Esophagus (tissue), 2 donors: ENCODE data around the gene PTPRT. TPM values are rescaled to one million over a fixed set of nuclear protein-coding genes. Genes with fewer than 3 reads are reported as not detected.
"Not testable (repeated sequence)": the region's sequence is repeated elsewhere in the genome, so short reads cannot be mapped to it uniquely, and the experiment has no call there.

ENCODE experiments used
- H3K27ac ChIP-seq, 2 donors: one replicate each; pipeline ENCODE4 v1.5.1; 2013; ENCODE audit warnings: low read depth in 2 of 2, mild to moderate bottlenecking in 2 of 2, inconsistent platforms in 1 of 2, low read length in 1 of 2, moderate library complexity in 1 of 2
- H3K27me3 ChIP-seq, 2 donors: one replicate each; pipeline ENCODE4 v1.6.1; 2013; ENCODE audit warnings: low read length in 2 of 2, control low read depth in 1 of 2, mild to moderate bottlenecking in 1 of 2; ENCODE audit not compliant: insufficient read depth in 2 of 2, control insufficient read depth in 1 of 2
- H3K36me3 ChIP-seq, 2 donors: one replicate each; pipeline ENCODE4 v1.6.1; 2013; ENCODE audit warnings: low read length in 1 of 2; ENCODE audit not compliant: control insufficient read depth in 2 of 2, insufficient read depth in 2 of 2
- H3K4me1 ChIP-seq, 2 donors: one replicate each; pipeline ENCODE4 v1.6.1; 2013; ENCODE audit warnings: low read length in 1 of 2; ENCODE audit not compliant: control insufficient read depth in 2 of 2, insufficient read depth in 2 of 2
- H3K4me3 ChIP-seq, 2 donors: one replicate each; pipeline ENCODE4 v1.5.1; 2013; ENCODE audit warnings: low read length in 2 of 2, mild to moderate bottlenecking in 2 of 2, low read depth in 1 of 2, moderate library complexity in 1 of 2
- H3K9me3 ChIP-seq, 2 donors: one replicate each; pipeline ENCODE4 v1.6.1; 2013; ENCODE audit warnings: mild to moderate bottlenecking in 2 of 2, low read depth in 1 of 2, low read length in 1 of 2, moderate library complexity in 1 of 2; ENCODE audit not compliant: control insufficient read depth in 2 of 2, insufficient read depth in 1 of 2
- WGBS, 2 donors: extraction: QIAGEN DNeasy Blood & Tissue Kit; methylation state at CpG; one replicate each; pipeline ENCODE4 v1.1.7; 2013; 5-methylcytosine and 5-hydroxymethylcytosine counted together
- polyA plus RNA-seq, 2 donors: library from polyadenylated mRNA; stranded (reverse); fragments of 200-250 nt; gene quantifications; one replicate each; pipeline ENCODE4 v1.2.3, GENCODE V29; 2013
- donor health status: healthy with polysubstance abuse.
- donor health status: Bipolar disorder and iron deficiency.

PTPRT gene
- polyA plus RNA-seq, 2 donors = under 0.01 TPM

GRCh38 chr20:43170771-43171170 is 18.9 kb downstream of the PTPRT start:
- no peaks in the 10 kb centered on the region for H3K4me1 ChIP-seq
- H3K9me3 ChIP-seq = no peaks in the 10 kb centered on the region
- no peaks in the 10 kb centered on the region for H3K27me3 ChIP-seq
- H3K27ac ChIP-seq = no peak overlapping the region
- WGBS, 2 donors = 73 to 76% methylated on average over 4 of the region's 4 CpGs
- no peaks in the 10 kb centered on the region for H3K36me3 ChIP-seq
- H3K4me3 ChIP-seq = no peak overlapping the region

GRCh38 chr20:43167615-43168014 is 22.1 kb downstream of the PTPRT start:
- Histone ChIP-seq H3K27me3 (no peaks in the 10 kb centered on the region), H3K27ac (no peak overlapping the region), H3K36me3 (no peaks in the 10 kb centered on the region), H3K4me1 (no peaks in the 10 kb centered on the region), H3K4me3 (no peak overlapping the region), H3K9me3 (no peaks in the 10 kb centered on the region)

GRCh38 chr20:43167021-43167420 is 22.7 kb downstream of the PTPRT start:
- Histone ChIP-seq H3K27ac (no peak overlapping the region), H3K36me3 (no peaks in the 10 kb centered on the region), H3K4me3 (no peak overlapping the region), H3K4me1 (no peaks in the 10 kb centered on the region), H3K9me3 (no peaks in the 10 kb centered on the region), H3K27me3 (no peaks in the 10 kb centered on the region)
- WGBS, 2 donors = 59 to 64% methylated on average over 1 of the region's 1 CpG

- 80 to 90% methylated on average over 6 of the region's 6 CpGs for WGBS, 2 donors
- no peaks in the 10 kb centered on the region for H3K36me3 ChIP-seq
- no peak overlapping the region for H3K4me3 ChIP-seq
Measured at GRCh38 chr20:43165611-43166010, 24.1 kb downstream of the PTPRT start.

GRCh38 chr20:43164736-43165135 is 25.0 kb downstream of the PTPRT start:
- not testable (repeated sequence) for H3K4me1 ChIP-seq, H3K27ac ChIP-seq, H3K9me3 ChIP-seq, H3K27me3 ChIP-seq, H3K4me3 ChIP-seq, H3K36me3 ChIP-seq
- WGBS, 2 donors = 47 to 50% methylated on average over 1 of the region's 1 CpG

More at GRCh38 chr20:43165611-43166010, 24.1 kb downstream of the PTPRT start:
- H3K4me1 ChIP-seq = no peaks in the 10 kb centered on the region
- H3K27ac ChIP-seq = no peak overlapping the region
- H3K27me3 ChIP-seq = no peaks in the 10 kb centered on the region
- no peaks in the 10 kb centered on the region for H3K9me3 ChIP-seq

GRCh38 chr20:43161716-43162115 is 28.0 kb downstream of the PTPRT start:
- H3K4me1 ChIP-seq = no peaks in the 10 kb centered on the region
- WGBS, 2 donors = 62 to 63% methylated on average over 6 of the region's 6 CpGs
- H3K27me3 ChIP-seq = no peaks in the 10 kb centered on the region
- no peak overlapping the region for H3K27ac ChIP-seq
- no peaks in the 10 kb centered on the region for H3K36me3 ChIP-seq
- no peak overlapping the region for H3K4me3 ChIP-seq
- no peaks in the 10 kb centered on the region for H3K9me3 ChIP-seq

DNA sequence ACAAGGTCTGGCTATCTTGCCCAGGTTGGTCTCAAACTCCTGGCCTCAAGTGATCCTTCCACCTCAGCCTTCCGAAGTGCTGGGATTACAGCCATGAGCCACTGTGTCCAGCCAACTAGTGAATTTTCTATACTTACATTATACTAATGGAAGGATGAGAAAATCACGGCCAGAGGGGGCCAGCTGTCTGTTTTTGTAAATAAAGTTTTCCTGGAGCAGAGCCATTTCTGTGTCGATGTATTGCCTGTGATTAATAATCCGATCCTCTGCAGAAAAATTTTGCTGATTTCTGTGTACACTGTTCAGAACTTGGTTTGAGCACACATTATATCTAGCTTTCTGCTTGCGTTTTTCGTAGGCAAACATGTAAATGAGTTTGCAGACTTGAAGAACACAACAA is 28.8 kb downstream of the PTPRT start:
- H3K9me3 ChIP-seq = no peaks in the 10 kb centered on the region
- H3K36me3 ChIP-seq = no peaks in the 10 kb centered on the region
- no peak overlapping the region for H3K27ac ChIP-seq
- no peaks in the 10 kb centered on the region for H3K4me1 ChIP-seq
- no peak overlapping the region for H3K4me3 ChIP-seq
- H3K27me3 ChIP-seq = no peaks in the 10 kb centered on the region
- 53 to 54% methylated on average over 6 of the region's 6 CpGs for WGBS, 2 donors

DNA sequence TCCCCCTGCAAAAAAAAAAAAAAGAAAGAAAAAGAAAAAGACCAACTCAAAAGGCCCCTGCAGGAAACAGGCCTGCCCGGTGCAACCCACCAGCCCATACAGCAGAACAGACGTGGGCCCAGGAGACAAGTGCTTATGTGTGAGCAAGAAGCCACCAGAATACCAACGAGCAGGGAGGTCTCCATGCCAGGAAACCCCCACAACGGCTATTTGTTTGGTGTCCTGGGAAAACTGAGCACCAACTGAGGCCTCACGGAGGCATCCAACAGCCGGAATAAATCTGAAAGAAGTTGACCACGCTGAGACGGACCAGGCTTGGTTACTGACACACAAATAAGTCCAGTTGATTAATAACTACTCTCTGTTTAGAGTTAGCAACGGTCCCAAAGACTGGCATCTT is 29.7 kb downstream of the PTPRT start:
- Histone ChIP-seq H3K27ac (no peak overlapping the region), H3K4me1 (no peaks in the 10 kb centered on the region), H3K4me3 (no peak overlapping the region), H3K36me3 (no peaks in the 10 kb centered on the region), H3K9me3 (no peaks in the 10 kb centered on the region), H3K27me3 (no peaks in the 10 kb centered on the region)
- WGBS, 2 donors = 56 to 68% methylated on average over 9 of the region's 9 CpGs

DNA sequence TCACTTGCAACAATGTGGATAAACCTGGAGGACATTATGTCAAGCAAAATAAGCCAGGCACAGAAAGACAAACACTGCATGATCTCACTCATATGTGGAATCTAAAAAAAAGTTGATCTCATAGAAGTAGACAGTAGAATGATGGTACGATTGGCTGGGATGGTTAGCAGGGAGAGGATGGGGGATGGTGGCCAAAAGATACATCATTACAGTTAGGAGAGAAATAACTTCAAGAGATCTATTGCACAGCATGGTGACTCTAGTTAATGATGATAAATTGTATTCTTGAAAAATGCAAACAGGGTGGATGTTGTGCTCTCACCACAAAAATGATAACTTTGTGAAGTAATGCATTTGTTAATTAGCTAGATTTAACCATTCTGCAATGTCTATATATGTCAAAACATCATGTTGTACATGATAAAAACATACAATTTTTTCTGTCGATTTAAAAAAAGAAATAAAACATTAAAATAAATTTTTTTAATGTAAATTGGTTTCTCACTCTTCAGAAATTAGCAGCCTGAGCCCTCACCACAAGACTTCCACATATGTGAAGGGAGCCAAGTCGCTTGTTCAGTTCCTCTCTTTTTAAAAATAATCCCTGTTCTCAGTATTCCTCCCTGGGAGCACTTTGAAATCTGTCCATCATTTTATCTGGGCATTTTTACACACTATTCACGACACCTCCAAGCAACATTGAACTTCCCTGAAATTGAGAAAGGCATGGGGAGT is 34.2 kb downstream of the PTPRT start:
- Histone ChIP-seq H3K36me3 (no peaks in the 10 kb centered on the region), H3K4me3 (no peak overlapping the region), H3K27me3 (no peaks in the 10 kb centered on the region), H3K4me1 (no peaks in the 10 kb centered on the region), H3K9me3 (no peaks in the 10 kb centered on the region), H3K27ac (no peak overlapping the region)
- WGBS, 2 donors = 49 to 51% methylated on average over 4 of the region's 4 CpGs

DNA sequence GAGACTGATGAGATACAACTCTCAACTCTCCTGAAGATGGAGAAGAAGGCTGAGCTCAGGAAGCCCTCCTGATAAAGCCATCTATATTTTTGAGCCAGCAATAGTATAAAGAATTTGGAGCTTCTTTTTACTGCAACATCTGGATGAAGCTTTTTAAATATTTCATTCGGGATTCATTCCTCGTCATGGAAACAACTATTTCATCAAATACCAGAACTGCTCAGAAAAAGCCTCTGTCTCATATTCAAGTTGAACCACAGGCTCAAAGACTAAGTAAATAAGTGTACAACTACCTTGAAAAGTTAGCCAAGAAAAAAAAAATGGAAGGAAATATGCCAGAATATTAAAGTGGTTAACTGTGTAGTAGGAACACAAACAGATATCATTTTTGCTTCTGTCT is 37.8 kb downstream of the PTPRT start:
- Histone ChIP-seq H3K27ac (no peak overlapping the region), H3K27me3 (no peaks in the 10 kb centered on the region), H3K4me3 (no peak overlapping the region), H3K36me3 (no peaks in the 10 kb centered on the region), H3K4me1 (no peaks in the 10 kb centered on the region), H3K9me3 (peaks cover 0 to 3% of the 10 kb centered on the region in 2 donors)
- 42 to 46% methylated on average over 2 of the region's 2 CpGs for WGBS, 2 donors
